ENCODE measurements around the gene TIA1. TPM values are rescaled to one million over a fixed set of nuclear protein-coding genes. Genes with fewer than 3 reads are reported as not detected.

TIA1 gene
- total RNA-seq, 1 experiment from 2014 or later: 66.6 TPM

DNA sequence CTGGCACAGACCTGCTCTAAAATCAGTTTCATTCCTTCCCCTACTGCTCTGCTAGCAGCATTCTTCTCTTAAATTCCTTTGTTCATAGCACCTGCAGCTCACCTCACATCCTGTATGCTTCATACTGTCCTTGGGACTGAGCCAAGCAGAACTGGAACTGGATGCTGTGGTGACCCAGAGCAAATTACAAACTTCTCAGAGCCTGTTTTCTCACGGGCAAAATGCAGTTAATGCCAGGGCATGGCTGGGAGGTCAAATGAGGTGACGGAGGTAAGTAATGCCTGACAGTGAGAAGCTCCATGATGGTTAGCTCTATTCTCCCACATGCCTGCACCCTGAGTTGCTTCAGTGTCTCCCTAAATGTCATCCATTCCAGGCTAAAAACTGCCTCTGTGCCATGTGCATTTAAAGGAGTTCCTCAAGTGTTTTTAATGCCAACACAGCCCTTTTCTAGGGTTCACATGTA lies 87.3 kb downstream of the TIA1 start:
- DNase-seq (ENCODE audit: low read depth): peak; percentile 18

DNA sequence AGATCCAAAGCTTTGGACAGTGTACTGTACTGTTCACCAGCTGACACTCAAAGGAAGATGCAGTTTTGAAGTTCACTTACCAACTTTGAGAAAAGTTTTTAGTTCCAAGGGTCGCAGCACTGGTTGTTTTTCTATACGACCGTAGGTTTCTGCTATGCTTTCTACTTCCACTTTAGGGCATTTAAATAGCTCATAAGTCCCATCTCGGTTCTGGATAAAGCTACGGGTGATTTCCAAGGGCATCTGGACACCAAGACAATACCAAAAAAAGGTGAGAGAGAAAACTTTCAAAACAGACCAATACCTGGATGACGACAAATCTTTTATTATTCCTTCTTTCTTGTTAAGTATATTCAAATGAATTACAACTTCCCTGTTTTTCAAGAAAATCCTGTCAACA lies 87.9 kb downstream of the TIA1 start:
- no peak for DNase-seq (ENCODE audit: low read depth)

Small RNAs within 50 kb of the gene (small RNA-seq; reads per million reads assigned to genes)
- not detected for gene AC016700.2
- not detected for gene MIR1285-2

Other genes with a start within 250 kb of the TIA1 start
- 25.2 and 80.1 TPM in 2 replicates for gene PCBP1, start 161.2 kb downstream of the TIA1 start, total RNA-seq (2014; rRNA removed; shearing (Covaris generic))
- gene C2orf42, start 57.6 kb downstream of the TIA1 start, total RNA-seq (2014; rRNA removed; shearing (Covaris generic)): 14.6 and 14.7 TPM in 2 replicates
- 10.7 and 13.1 TPM in 2 replicates for gene PCYOX1, start 9.5 kb upstream of the TIA1 start, total RNA-seq (2014; rRNA removed; shearing (Covaris generic))
- gene SNRPG, start 45.1 kb upstream of the TIA1 start, total RNA-seq (2014; rRNA removed; shearing (Covaris generic)): 352 and 381 TPM in 2 replicates
- 89.3 and 104 TPM in 2 replicates for gene FAM136A, start 53.4 kb upstream of the TIA1 start, total RNA-seq (2014; rRNA removed; shearing (Covaris generic))

Measured in HT1080 (cell line).